Suprapubic skin (tissue), 3 donors: ENCODE data around the gene SYNGR3.

ENCODE experiments used
- CTCF ChIP-seq, 2 donors: fragments of 200-600 bp in 1 of 2; fragments of 450-650 bp in 1 of 2; sonication (generic) in 1 of 2; IDR thresholded peaks; one replicate each; pipeline ENCODE4 v1.5.1; 2016 to 2019; ENCODE audit warnings: antibody characterized with exemption in 2 of 2, mild to moderate bottlenecking in 1 of 2, moderate library complexity in 1 of 2
- POLR2AphosphoS5 ChIP-seq, 3 donors: sonication (generic); formaldehyde crosslinking; IDR thresholded peaks; one replicate each; pipeline ENCODE4 v1.6.1; 2017; ENCODE audit warnings: antibody characterized with exemption in 3 of 3

GRCh38 chr16:1961651-1962067 lies 28.1 kb upstream of the SYNGR3 start:
- TF ChIP-seq CTCF (IDR thresholded peaks at IDR 0.05): no peak
- TF ChIP-seq POLR2AphosphoS5 (IDR thresholded peaks at IDR 0.05): no peak
